ENCODE data around the gene ABCB1. TPM values are rescaled to one million over a fixed set of nuclear protein-coding genes. Genes with fewer than 3 reads are reported as not detected.

Gene ABCB1
- total and polyA plus RNA-seq, 2 donors (not counting 3 experiments of a cell fraction or from before 2014, with no cell fraction given): 7.1 to 7.5 TPM

GRCh38 chr7:87506246-87507180 lies 94.2 kb downstream of the ABCB1 start:
- Histone ChIP-seq H3K27me3 (ENCODE audit: control insufficient read depth in 2 of 2, insufficient read depth in 2 of 2, low read length in 2 of 2) (peaks cover 0 to 5% of the 10 kb centered on the region in 2 experiments), H3K9ac (replicated peaks; ENCODE audit: extremely low read depth, insufficient read depth, low read length) (no peak overlapping the region), H3K4me1 (ENCODE audit: control insufficient read depth, extremely low read depth, insufficient read depth, low read length) (no peaks in the 10 kb centered on the region), H3K27ac (ENCODE audit: insufficient read depth, low read depth, low read length) (no peak overlapping the region), H3K4me2 (ENCODE audit: insufficient read depth, low read length) (no peak overlapping the region), H3K9me1 (replicated peaks; ENCODE audit: control insufficient read depth, extremely low read depth, insufficient read depth, low read length) (no peaks in the 10 kb centered on the region), H3K79me2 (ENCODE audit: control insufficient read depth, insufficient read depth, low read length) (no peaks in the 10 kb centered on the region), H3K36me3 (ENCODE audit: control insufficient read depth in 2 of 2, extremely low read depth in 1 of 2, insufficient read depth in 2 of 2, low read length in 2 of 2) (no peaks in the 10 kb centered on the region), H4K20me1 (replicated peaks; ENCODE audit: control insufficient read depth, extremely low read depth, insufficient read depth, low read length) (no peaks in the 10 kb centered on the region), H2AFZ (ENCODE audit: low read depth, low read length) (no peak overlapping the region), H3K9me3 (replicated peaks; ENCODE audit: control insufficient read depth, insufficient read depth, low read length) (no peaks in the 10 kb centered on the region), H3K4me3 (replicated peaks in 1 of 3; ENCODE audit: insufficient read depth in 1 of 3, low read depth in 1 of 3, low read length in 3 of 3) (no peak overlapping the region)
- ChIA-PET CTCF (interaction anchor here (0.6 to 4.4 kb wide), 56 partner anchors 9 to 1221 kb away, joined by 3 to 108 read pairs (median 4); partner anchors contain the start of genes ABCB1, ADAM22, DBF4 and RUNDC3B), POLR2A (no interaction called here)
- no TSS peak for BruUV-seq (replicated peaks)
- no peak for FAIRE-seq
- TF ChIP-seq GATA2 (IDR thresholded peaks at IDR 0.05; ENCODE audit: insufficient read depth, insufficient read length, low read depth, low read length): no peak
- no peak for TF ChIP-seq MYC (IDR thresholded peaks at IDR 0.05; ENCODE audit: low read depth, low read length)
- TF ChIP-seq, protein P1, sequence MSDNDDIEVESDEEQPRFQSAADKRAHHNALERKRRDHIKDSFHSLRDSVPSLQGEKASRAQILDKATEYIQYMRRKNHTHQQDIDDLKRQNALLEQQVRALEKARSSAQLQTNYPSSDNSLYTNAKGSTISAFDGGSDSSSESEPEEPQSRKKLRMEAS (IDR thresholded peaks at IDR 0.05; ENCODE audit: insufficient read depth, insufficient read length): no peak
- TF ChIP-seq, protein P2, sequence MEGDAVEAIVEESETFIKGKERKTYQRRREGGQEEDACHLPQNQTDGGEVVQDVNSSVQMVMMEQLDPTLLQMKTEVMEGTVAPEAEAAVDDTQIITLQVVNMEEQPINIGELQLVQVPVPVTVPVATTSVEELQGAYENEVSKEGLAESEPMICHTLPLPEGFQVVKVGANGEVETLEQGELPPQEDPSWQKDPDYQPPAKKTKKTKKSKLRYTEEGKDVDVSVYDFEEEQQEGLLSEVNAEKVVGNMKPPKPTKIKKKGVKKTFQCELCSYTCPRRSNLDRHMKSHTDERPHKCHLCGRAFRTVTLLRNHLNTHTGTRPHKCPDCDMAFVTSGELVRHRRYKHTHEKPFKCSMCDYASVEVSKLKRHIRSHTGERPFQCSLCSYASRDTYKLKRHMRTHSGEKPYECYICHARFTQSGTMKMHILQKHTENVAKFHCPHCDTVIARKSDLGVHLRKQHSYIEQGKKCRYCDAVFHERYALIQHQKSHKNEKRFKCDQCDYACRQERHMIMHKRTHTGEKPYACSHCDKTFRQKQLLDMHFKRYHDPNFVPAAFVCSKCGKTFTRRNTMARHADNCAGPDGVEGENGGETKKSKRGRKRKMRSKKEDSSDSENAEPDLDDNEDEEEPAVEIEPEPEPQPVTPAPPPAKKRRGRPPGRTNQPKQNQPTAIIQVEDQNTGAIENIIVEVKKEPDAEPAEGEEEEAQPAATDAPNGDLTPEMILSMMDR (IDR thresholded peaks at IDR 0.05; ENCODE audit: extremely low read depth in 1 of 2, insufficient read depth in 1 of 2, low read depth in 1 of 2, low read length in 2 of 2): peak; percentile 9 to 29
- no peak for TF ChIP-seq EZH2 (IDR thresholded peaks at IDR 0.05; ENCODE audit: borderline replicate concordance, low read depth, low read length, severe bottlenecking)
- no peak for TF ChIP-seq FOS (IDR thresholded peaks at IDR 0.05; ENCODE audit: borderline replicate concordance, insufficient read depth, low read length)
- no peak for TF ChIP-seq JUN (IDR thresholded peaks at IDR 0.05; ENCODE audit: borderline replicate concordance, insufficient read depth, insufficient read length, low read depth)
- no peak for TF ChIP-seq POLR2AphosphoS5 (IDR thresholded peaks at IDR 0.05; ENCODE audit: insufficient read depth, low read depth, low read length)
- TF ChIP-seq POLR2A (IDR thresholded peaks at IDR 0.05; ENCODE audit: low read depth, low read length): no peak
- intact Hi-C loops (cut with micrococcal nuclease) (loop anchor here (1.0 to 5.0 kb wide), 4 partner anchors 118 to 605 kb away; no protein-coding TSS in a partner anchor), dilution Hi-C loops (cut with MboI; ENCODE audit: extremely low pct_ligation_motif_present, low sequenced_read_pairs) (no loop called here)
- peak; percentile 39 for DNase-seq (ENCODE audit: low read depth, low spot score)
